ENCODE results near the gene SPECC1. TPM values are rescaled to one million over a fixed set of nuclear protein-coding genes. Genes with fewer than 3 reads are reported as not detected.

SPECC1 gene
- total and polyA plus RNA-seq, 2 of the 13 experiments (the other 11 are each of a cell fraction or from before 2014, with no cell fraction given), result 2.3 to 6.9 TPM

DNA sequence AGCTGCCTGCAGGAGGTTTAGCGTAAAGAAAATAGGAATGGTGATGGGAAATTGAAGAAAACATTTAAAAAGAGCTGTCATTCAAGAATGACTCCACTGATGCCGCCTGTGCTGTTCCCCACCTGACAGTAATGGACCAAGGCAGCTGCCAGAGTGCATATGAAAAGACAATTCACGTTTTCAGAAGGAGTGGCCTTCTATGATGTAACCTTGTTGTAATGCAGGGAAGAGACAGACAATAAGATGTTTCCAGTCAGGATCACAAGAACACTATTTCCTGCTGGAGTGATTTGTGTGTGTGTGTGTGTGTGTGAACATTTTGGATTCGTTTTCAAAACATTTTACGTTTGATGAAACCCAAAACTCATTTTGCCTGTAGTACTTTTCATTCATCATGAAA is 254.4 kb downstream of the SPECC1 start:
- no peaks in the 10 kb centered on the region for H3K79me2 ChIP-seq (ENCODE audit: insufficient read depth, low read length)
- in situ Hi-C loops (cut with HindIII; ENCODE audit: extremely low pct_ligation_motif_present, low pct_unique_long_range_greater_than_20kb) (no loop called here), intact Hi-C loops (cut with micrococcal nuclease; ENCODE audit: unreplicated experiment) (no loop called here)
- no peaks in the 10 kb centered on the region for H3K27me3 ChIP-seq (ENCODE audit: control insufficient read depth in 1 of 2, insufficient read depth in 2 of 2, low read length in 2 of 2)
- H2AFZ ChIP-seq (ENCODE audit: low read length), result no peak overlapping the region
- FAIRE-seq (no peak), ATAC-seq (no peak), DNase-seq (ENCODE audit: low spot score) (no peak)
- no peaks in the 10 kb centered on the region for H3K36me3 ChIP-seq (replicated peaks in 1 of 2; ENCODE audit: control insufficient read depth in 1 of 2, insufficient read depth in 2 of 2, low read length in 2 of 2)
- H3K4me1 ChIP-seq (ENCODE audit: insufficient read depth, low read length), result no peaks in the 10 kb centered on the region
- TF ChIP-seq EED (CRISPR knock-in tag; IDR thresholded peaks at IDR 0.05), result no peak
- TF ChIP-seq, protein P1, sequence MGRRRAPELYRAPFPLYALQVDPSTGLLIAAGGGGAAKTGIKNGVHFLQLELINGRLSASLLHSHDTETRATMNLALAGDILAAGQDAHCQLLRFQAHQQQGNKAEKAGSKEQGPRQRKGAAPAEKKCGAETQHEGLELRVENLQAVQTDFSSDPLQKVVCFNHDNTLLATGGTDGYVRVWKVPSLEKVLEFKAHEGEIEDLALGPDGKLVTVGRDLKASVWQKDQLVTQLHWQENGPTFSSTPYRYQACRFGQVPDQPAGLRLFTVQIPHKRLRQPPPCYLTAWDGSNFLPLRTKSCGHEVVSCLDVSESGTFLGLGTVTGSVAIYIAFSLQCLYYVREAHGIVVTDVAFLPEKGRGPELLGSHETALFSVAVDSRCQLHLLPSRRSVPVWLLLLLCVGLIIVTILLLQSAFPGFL (CRISPR knock-in tag; IDR thresholded peaks at IDR 0.05), result no peak
- no peak for TF ChIP-seq NR2F2 (IDR thresholded peaks at IDR 0.05; ENCODE audit: borderline replicate concordance, low read depth)
- TF ChIP-seq MEIS1 (CRISPR knock-in tag; IDR thresholded peaks at IDR 0.05; ENCODE audit: borderline replicate concordance), result no peak
- TF ChIP-seq ONECUT2 (CRISPR knock-in tag; IDR thresholded peaks at IDR 0.05), result no peak
- TF ChIP-seq ZNF101 (CRISPR knock-in tag; IDR thresholded peaks at IDR 0.05; ENCODE audit: borderline replicate concordance, low read depth), result no peak
- TF ChIP-seq TBX3 (IDR thresholded peaks at IDR 0.05; ENCODE audit: borderline replicate concordance), result no peak
- TF ChIP-seq DPF2 (CRISPR knock-in tag; IDR thresholded peaks at IDR 0.05; ENCODE audit: borderline replicate concordance, low read depth), result no peak
- TF ChIP-seq, protein P2, sequence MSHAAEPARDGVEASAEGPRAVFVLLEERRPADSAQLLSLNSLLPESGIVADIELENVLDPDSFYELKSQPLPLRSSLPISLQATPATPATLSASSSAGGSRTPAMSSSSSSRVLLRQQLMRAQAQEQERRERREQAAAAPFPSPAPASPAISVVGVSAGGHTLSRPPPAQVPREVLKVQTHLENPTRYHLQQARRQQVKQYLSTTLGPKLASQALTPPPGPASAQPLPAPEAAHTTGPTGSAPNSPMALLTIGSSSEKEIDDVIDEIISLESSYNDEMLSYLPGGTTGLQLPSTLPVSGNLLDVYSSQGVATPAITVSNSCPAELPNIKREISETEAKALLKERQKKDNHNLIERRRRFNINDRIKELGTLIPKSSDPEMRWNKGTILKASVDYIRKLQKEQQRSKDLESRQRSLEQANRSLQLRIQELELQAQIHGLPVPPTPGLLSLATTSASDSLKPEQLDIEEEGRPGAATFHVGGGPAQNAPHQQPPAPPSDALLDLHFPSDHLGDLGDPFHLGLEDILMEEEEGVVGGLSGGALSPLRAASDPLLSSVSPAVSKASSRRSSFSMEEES (CRISPR knock-in tag; IDR thresholded peaks at IDR 0.05), result no peak
- no peak for TF ChIP-seq ZNF136 (CRISPR knock-in tag; IDR thresholded peaks at IDR 0.05; ENCODE audit: low read depth)
- 67% methylated on average over 5 of the region's 5 CpGs for WGBS (ENCODE audit: low lambda C conversion rate)
- POLR2A ChIA-PET, result no interaction called here
- H4K20me1 ChIP-seq (ENCODE audit: insufficient read depth, low read length), result no peaks in the 10 kb centered on the region
- H3K4me3 ChIP-seq (replicated peaks in 1 of 3; ENCODE audit: insufficient read depth in 1 of 3, low read depth in 2 of 3, low read length in 3 of 3), result no peak overlapping the region
- BruUV-seq (replicated peaks), result no TSS peak
- CTCF ChIA-PET (ENCODE audit: low intra/inter-chr PET ratio, low total read pairs), result no interaction called here
- no peaks in the 10 kb centered on the region for H3K9me3 ChIP-seq (ENCODE audit: low read length)
- no peak overlapping the region for H3K4me2 ChIP-seq (ENCODE audit: low read depth, low read length)
- no peak overlapping the region for H3K27ac ChIP-seq (ENCODE audit: extremely low read length, insufficient read depth, low read length)
- H3K9ac ChIP-seq (ENCODE audit: insufficient read depth, low read depth, low read length), result no peak overlapping the region
